NT2/D1 (cell line): ENCODE data around the gene INPP5D.

Experiments used
- DNase-seq: peaks from one replicate; pipeline ENCODE4 v3.0.0-alpha.2; 2011; ENCODE audit warnings: low read depth, low spot score
- H3K27me3 ChIP-seq: 2 replicates; pipeline ENCODE4 v1.6.0; 2011; ENCODE audit warnings: mild to moderate bottlenecking; ENCODE audit not compliant: insufficient read length, insufficient read depth
- H3K36me3 ChIP-seq: 2 replicates; pipeline ENCODE4 v1.6.1; 2011; ENCODE audit warnings: mild to moderate bottlenecking, low read length, mixed read lengths; ENCODE audit not compliant: insufficient read depth, insufficient read length
- H3K4me1 ChIP-seq: 2 replicates; pipeline ENCODE4 v1.5.1; 2011; ENCODE audit not compliant: insufficient read depth, insufficient read length
- H3K4me3 ChIP-seq: 2 replicates; pipeline ENCODE4 v1.5.1; 2011; ENCODE audit warnings: low read depth; ENCODE audit not compliant: insufficient read length
- H3K9ac ChIP-seq: 2 replicates; pipeline ENCODE4 v1.6.0; 2011; ENCODE audit warnings: low read depth; ENCODE audit not compliant: insufficient read length
- H3K9me3 ChIP-seq: 2 replicates; pipeline ENCODE4 v1.5.1; 2011; ENCODE audit warnings: mild to moderate bottlenecking, low read length; ENCODE audit not compliant: insufficient read depth
- SUZ12 ChIP-seq: IDR thresholded peaks from 2 replicates; pipeline ENCODE4 v1.6.1; 2011; ENCODE audit not compliant: insufficient read length, insufficient read depth; ENCODE audit errors: extremely low read depth
- YY1 ChIP-seq: IDR thresholded peaks from 2 replicates; pipeline ENCODE4 v1.6.1; 2011; ENCODE audit not compliant: insufficient read length, insufficient read depth
- ZNF274 ChIP-seq: IDR thresholded peaks from 2 replicates; pipeline ENCODE4 v1.6.1; 2011; ENCODE audit warnings: mild to moderate bottlenecking, low read depth, low read length

INPP5D gene

GRCh38 chr2:233168445-233168844 lies 108.3 kb downstream of the INPP5D start:
- Histone ChIP-seq H3K9me3 (no peaks in the 10 kb centered on the region), H3K36me3 (no peaks in the 10 kb centered on the region), H3K27me3 (no peaks in the 10 kb centered on the region), H3K4me1 (peaks cover 5% of the 10 kb centered on the region), H3K9ac (no peak overlapping the region), H3K4me3 (no peak overlapping the region)
- no peak for TF ChIP-seq SUZ12
- TF ChIP-seq ZNF274, result no peak
- no peak for TF ChIP-seq YY1
- DNase-seq, result peak; percentile 28

DNA sequence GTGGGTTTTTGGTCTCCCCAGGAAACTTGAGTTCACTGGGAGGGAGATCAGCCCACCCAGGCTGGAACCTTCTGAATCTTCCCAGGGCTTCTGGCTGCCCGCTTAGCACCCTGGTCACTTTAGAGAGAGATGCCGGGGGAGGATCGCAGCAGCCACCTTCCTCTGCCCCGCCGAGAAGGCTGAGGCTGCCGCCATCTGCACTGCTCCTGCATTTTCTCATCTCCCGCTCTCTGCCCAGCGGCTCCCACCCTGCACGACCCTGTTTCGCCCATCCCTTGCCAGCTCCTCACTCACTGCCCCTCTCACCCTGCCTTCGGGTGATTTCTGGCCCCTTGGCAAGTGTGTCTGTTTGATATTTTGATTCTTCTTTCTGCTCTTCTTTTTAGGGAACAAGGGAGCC lies 108.8 kb downstream of the INPP5D start:
- Histone ChIP-seq H3K27me3 (no peaks in the 10 kb centered on the region), H3K4me3 (no peak overlapping the region), H3K9ac (no peak overlapping the region), H3K36me3 (no peaks in the 10 kb centered on the region), H3K4me1 (peaks cover 5% of the 10 kb centered on the region), H3K9me3 (no peaks in the 10 kb centered on the region)
- TF ChIP-seq SUZ12 (no peak), YY1 (no peak), ZNF274 (no peak)
- no peak for DNase-seq

DNA sequence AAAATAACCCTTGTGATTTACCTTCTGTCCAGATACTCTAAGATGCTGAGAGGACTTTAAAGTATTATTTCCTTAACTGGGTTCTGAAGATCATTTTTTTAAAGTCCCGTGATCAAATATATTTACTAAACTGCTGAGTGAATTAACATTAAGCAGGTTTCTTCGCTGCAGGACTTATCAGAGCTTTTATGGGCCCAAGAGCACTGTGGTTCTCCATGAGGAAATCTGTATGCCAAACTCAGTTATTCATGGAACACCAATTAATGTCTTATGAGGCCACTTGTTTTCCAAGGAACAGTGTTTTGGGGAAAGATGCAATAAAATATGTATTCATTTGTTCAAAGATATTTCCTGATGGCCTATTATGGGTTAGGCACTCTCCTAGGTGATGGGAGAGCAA lies 111.2 kb downstream of the INPP5D start:
- Histone ChIP-seq H3K9me3 (no peaks in the 10 kb centered on the region), H3K36me3 (no peaks in the 10 kb centered on the region), H3K27me3 (no peaks in the 10 kb centered on the region), H3K4me3 (no peak overlapping the region), H3K9ac (no peak overlapping the region), H3K4me1 (peaks cover 2% of the 10 kb centered on the region)
- no peak for DNase-seq
- TF ChIP-seq YY1 (no peak), SUZ12 (no peak), ZNF274 (no peak)

GRCh38 chr2:233173115-233173514 lies 113.0 kb downstream of the INPP5D start:
- DNase-seq, result no peak
- no peaks in the 10 kb centered on the region for H3K9me3 ChIP-seq
- TF ChIP-seq YY1 (no peak), SUZ12 (no peak), ZNF274 (no peak)

DNA sequence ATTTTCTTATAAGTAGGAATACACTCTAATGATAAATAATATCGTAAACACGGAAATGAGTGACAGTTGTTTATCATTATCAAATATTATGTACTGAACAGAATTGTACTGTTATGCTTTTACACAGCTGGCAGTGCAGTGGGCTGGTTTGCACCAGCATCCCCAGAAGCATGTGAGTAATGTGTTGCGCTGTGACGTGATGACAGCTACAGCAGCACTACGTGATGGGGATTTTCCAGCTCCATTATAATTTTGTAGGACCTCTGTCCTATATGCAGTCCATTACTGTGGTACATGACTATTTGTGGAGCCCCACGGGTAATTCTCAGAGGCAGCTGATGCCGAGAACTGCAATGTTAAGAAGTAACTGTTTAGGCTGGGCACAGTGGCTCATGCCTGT lies 114.0 kb downstream of the INPP5D start:
- no peak overlapping the region for H3K9ac ChIP-seq
- H3K36me3 ChIP-seq, result no peaks in the 10 kb centered on the region
- H3K27me3 ChIP-seq, result no peaks in the 10 kb centered on the region
- no peak overlapping the region for H3K4me3 ChIP-seq
- no peak for TF ChIP-seq SUZ12
- no peak for TF ChIP-seq YY1
- no peak for TF ChIP-seq ZNF274
- H3K4me1 ChIP-seq, result no peaks in the 10 kb centered on the region
- peaks cover 5% of the 10 kb centered on the region; the same call in 1 of the 2 replicates for H3K9me3 ChIP-seq
- DNase-seq, result no peak

More at GRCh38 chr2:233173115-233173514, 113.0 kb downstream of the INPP5D start:
- Histone ChIP-seq H3K27me3 (no peaks in the 10 kb centered on the region), H3K9ac (no peak overlapping the region), H3K4me1 (no peaks in the 10 kb centered on the region), H3K36me3 (no peaks in the 10 kb centered on the region), H3K4me3 (no peak overlapping the region)

- no peak for DNase-seq
- no peak overlapping the region for H3K9ac ChIP-seq
- H3K27me3 ChIP-seq, result no peaks in the 10 kb centered on the region
- peaks cover 27% of the 10 kb centered on the region for H3K9me3 ChIP-seq
- no peaks in the 10 kb centered on the region for H3K36me3 ChIP-seq
- TF ChIP-seq ZNF274, result no peak
- no peak for TF ChIP-seq SUZ12
- TF ChIP-seq YY1, result no peak
- H3K4me3 ChIP-seq, result no peak overlapping the region
- H3K4me1 ChIP-seq, result no peaks in the 10 kb centered on the region
Observed at GRCh38 chr2:233178994-233179847, 119.1 kb downstream of the INPP5D start.

DNA sequence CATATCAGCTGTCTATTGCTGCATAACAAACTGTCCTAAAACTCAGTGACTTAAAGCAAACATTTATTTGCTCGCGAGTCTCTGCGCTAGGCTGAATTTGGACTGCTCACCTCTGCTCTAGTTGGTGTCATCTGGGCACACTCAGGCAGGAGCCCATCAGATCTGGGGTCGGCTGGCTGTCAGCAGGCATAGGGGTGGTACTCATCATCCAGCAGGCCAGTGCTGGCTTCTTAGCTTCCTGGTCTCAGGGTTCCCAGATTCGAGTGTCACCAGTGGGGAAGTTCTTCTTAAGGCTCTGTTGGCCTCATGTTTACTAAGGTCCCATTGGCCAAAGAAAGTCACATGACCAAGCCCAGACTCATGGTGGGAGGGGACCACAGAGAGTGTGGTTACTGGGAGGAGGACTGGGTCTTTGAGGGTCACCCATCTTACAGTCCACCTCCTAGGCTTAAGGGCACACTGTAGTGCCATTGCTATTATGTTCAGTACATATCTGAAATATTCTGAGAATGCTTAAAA lies 119.8 kb downstream of the INPP5D start:
- no peak overlapping the region for H3K4me3 ChIP-seq
- no peak for DNase-seq
- no peaks in the 10 kb centered on the region for H3K27me3 ChIP-seq
- no peaks in the 10 kb centered on the region for H3K36me3 ChIP-seq
- H3K9ac ChIP-seq, result no peak overlapping the region
- no peak for TF ChIP-seq SUZ12
- no peak for TF ChIP-seq ZNF274
- no peak for TF ChIP-seq YY1
- no peaks in the 10 kb centered on the region for H3K4me1 ChIP-seq
- peaks cover 27% of the 10 kb centered on the region for H3K9me3 ChIP-seq
